GM21423 (cell line): ENCODE results near the gene YPEL4.
"Not testable (repeated sequence)": the region's sequence is repeated elsewhere in the genome, so short reads cannot be mapped to it uniquely, and the experiment has no call there.

Source experiments
- ATAC-seq: cut with Tn5 transposase; IDR thresholded peaks from one replicate; pipeline ENCODE4 v1.9.1; 2021; ENCODE audit warnings: mild to moderate bottlenecking, moderate library complexity; ENCODE audit not compliant: unreplicated experiment

Gene YPEL4, protein sequence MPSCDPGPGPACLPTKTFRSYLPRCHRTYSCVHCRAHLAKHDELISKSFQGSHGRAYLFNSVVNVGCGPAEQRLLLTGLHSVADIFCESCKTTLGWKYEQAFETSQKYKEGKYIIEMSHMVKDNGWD

DNA sequence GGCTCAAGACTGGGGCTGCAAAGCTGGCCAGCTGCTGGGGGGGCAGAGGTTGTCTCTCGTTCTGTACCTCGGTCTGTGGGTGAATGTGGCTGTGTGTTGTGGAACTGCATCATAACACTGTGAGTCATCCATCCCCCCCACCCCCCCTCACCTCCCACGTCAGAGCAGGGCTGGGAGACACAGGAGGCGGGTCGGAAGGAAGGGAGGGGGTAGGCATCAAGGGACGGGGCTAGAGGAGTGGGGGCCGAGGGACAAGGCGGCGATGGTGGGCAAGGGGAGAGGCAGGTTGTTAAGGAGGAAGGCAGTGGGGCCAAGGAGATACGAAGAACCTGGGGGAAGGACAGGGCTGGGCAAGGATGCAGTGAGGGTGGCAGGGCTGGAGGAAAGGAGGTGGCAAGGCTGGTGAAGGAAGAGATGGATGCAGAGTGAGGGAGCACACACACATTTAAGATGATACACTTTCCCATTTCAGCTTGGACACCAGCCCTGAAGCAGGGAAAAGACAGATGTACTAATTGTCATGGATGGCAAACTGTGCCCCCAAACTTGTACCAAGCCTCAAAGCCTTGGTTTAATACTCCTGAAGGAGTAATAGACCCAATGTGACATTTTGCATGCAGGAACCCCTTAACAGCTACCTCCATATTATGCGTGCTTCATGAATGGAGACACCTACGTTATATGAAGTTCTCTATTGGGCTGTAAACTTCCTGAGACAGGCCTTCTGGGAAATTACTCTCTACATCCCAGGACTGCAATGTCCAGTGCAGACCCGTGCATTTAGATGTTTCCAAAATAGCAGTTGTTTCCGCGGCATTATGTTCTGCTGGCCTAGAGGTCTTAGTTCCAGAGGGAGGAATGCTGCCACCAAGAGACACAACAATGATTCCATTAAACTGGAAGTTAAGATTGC lies at the start of gene YPEL4:
Gene YPEL4 (minus strand): TSS at position 87 of the 913 bp plus-strand sequence. CDS start 2,805 bp downstream, outside the sequence.
- ATAC-seq: no peak

DNA sequence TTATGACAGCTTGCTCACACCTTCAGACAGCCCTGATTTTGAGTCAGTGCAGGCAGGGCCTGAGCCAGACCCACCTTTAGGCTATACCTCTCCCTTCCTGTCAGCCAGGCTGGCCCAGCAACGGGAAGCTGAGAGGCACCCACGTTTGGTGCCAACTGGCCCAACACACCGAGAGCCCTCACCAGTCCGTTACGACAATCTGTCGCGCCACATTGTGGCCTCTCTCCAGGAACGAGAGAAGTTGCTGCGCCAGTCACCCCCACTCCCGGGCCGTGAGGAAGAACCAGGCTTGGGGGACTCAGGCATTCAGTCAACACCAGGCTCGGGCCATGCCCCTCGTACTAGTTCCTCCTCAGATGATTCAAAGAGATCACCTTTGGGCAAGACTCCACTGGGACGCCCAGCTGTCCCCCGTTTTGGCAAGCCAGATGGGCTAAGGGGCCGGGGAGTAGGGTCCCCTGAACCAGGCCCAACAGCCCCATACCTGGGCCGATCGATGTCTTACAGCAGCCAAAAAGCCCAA lies 49.2 kb upstream of the YPEL4 start:
- no peak for ATAC-seq

DNA sequence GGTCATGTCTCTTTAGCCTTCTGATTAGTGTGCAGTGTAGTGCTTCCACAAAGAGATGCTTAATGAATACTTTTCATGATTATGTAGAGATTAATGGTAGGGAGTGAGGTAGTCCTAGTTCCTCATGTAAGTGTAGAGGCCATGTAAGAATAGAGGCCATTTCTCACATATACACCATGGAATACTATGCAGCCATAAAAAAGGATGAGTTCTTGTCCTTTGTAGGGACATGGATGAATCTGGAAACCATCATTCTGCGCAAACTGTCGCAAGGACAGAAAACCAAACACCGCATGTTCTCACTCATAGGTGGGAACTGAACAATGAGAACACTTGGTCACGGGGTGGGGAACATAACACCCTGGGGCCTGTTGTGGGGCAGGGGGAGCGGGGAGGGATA lies 40.8 kb upstream of the YPEL4 start:
- not testable (repeated sequence) for ATAC-seq

DNA sequence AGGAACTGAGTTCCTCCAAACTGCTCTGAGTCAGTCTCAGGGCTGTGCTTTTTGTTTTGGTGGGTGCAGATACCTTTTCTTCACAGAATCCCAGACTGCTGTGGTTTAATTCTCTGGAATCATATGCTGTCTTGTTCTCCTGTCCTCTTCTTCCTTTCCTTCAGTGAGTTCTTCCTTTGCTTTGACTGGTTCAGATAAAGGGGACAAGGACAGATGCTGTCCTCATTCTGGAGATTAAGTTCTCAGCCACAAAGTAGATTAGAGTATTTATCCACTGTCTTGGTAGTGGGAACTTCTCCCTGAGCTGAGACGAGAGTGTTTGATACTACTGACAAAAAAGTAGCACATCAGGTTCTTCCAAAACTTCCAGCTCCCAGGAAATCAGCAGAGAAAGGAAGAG lies 31.5 kb upstream of the YPEL4 start:
- ATAC-seq: no peak

DNA sequence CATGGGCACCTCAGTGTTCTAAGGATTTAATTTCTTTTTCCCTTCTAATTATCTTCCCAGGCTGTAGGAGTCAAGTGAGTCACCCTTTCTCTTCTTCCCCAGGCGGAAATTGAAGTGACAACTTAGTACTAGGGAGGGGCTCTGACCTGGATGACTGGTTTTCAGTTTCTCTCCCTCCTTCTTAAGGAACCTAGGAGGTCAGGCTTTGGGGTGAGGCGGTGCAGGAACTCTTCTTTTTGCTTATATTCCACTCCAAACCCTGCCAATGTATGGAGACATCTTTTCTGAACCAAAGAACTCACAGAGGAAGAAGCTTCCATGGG lies 30.8 kb upstream of the YPEL4 start:
- ATAC-seq: no peak

DNA sequence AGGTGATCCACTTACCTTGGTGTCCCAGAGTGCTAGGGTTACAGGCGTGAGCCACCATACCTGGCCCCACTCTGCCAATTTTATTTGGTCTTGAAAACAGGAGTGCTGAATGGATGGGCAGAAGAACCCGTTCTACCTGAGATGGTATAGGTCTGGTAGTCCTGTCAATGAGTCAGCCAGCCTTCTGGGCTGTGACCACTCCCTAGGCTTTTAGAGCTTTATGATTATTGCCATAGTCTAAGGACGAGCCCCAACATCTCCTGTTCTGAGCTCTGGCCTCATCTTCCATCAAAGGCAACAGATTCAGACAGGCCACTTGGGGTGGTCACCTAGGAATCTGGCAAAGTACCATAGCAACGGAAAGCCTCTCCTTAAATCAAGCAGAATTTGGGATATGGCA lies 29.7 kb upstream of the YPEL4 start:
- ATAC-seq: no peak

DNA sequence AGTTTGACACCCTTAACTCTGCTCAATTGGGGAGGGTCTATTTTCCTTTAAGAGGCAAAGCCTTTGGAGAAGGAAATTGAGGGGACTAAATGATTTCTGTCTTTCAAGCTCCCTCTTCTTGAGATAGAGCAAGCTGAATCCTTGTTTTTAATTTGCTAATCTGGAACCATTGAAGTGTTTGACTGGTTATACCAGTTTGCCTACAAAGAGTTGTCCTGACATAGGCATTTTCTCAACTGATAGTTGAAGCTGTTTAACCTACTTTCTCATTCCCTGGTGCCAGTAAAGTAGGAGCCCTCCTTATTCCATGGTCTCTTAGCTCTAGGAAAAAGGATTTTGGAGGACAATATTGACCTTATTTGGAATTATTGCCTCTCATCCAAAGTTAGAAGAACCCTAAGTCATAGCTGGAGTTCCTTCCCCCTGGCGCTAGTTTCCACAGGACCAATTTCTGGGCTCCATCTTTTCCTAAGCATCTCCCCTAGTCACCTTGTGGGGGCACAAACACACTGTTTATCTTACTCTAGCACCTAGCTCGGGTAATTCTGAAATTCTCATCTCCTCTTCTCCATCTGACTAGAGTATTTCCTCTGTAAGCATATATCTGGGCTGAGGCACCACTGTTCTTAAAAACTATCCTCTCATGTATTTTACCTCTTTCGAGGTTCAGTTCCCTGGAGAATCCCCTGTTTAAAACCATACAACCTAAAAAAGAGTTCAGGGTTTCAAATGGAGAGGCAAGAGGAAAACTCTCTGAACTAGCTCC lies 25.6 kb upstream of the YPEL4 start:
- ATAC-seq: no peak

DNA sequence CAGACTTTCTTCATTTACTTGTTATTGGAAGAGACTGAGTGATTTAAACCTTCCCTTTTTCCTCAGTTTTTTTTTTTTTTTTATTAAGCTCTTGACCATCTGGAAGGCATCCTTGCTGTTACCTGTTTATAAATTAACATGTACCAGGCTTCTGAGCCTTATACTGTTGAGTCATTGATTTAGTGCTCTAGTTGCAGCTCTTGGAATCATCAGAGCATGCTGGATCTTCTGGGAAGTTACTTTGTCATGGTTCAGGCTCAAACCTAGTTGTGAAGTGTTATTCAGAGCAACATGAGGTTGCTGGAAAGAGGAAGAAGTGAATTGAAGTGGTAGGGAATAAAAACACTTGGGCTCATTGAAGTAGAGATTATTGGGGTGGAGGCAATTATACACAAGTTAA lies 24.5 kb upstream of the YPEL4 start:
- no peak for ATAC-seq

DNA sequence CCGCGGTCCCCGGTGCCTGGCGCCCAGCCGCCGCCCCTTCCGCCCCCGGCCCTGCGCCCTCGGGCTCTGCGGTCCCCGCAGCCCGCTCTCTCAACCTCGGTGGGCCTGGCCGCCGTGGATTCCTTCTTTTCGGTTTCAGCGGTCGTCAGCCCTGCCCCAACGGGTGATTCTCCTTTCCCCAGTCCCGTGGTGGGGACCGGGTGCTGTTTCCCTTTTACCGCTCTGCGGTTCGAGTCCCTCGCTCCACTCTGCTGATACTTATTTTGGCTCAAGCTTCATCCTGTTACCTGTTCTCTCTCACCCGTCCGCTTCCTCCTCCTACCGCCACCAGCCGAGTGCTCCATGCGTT lies 18.7 kb upstream of the YPEL4 start:
- peak; percentile 8 for ATAC-seq

DNA sequence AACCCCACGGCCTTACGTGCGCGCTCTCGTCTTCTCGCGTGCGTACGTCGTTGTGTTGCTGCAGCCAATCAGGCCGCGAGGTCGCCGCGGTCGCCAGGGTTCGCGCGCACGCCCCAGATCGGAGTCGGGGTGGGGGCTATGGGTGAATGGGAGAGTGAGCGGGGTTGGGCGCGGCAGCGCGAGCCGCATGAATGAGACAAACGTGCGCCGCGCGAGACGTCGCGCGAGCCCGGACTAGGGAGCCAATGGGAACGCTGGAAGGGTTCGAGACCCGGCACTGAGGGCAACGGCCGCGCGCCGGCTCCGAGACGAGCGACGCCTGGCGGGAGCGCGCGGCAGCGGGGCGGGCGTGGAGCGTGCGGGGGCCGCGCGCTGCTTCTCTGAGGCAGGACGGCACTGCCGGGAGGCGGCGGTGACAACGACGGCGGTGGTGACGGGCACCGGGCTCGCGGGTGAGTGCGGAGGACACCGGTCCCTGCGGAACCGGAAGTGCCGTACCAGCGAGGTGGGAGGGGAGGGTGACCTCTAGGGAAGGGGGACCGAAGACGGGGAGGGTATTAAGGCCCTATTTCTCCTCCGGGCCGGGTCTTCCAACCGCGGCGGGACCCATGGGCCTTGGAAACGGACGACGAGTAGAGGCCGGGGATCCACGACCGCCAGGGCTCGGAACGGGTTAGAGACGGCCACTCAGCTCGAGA lies 18.2 kb upstream of the YPEL4 start, which contains the start of gene ZDHHC5:
Gene ZDHHC5 (plus strand): TSS at position 379 of the 698 bp plus-strand sequence. CDS start 4,977 bp downstream, outside the sequence.
- peak; percentile 83 for ATAC-seq

DNA sequence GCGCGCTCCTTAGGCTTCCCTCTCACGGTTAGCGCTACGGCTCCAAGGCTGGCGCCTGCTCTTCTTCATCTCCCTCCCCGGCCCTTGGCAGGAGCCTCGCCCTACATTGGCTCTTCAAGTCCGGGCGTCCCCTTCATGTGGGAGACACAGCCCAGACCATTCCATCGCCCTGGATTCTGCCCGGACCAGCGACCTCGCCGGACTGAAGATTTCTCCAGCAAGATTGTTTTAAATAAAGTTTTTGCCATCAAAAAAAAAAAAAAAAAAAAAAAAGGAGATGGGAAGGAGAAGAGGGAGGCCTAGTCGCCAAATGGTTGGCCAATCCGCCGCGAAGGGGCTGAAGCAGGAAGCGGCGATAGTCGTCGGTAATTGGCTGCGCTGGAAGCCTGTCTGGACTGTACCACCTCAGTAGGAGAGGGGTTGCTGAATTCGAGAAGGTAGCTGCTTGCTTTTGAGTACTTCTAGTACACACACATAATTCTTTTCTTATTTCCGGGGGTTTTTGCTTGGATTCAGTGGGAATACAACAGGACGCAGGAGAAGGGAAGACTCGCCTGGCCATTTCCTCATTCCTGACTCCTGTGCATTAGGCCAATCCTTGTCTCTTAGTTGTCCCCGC lies 17.5 kb upstream of the YPEL4 start:
- ATAC-seq: peak; percentile 63

DNA sequence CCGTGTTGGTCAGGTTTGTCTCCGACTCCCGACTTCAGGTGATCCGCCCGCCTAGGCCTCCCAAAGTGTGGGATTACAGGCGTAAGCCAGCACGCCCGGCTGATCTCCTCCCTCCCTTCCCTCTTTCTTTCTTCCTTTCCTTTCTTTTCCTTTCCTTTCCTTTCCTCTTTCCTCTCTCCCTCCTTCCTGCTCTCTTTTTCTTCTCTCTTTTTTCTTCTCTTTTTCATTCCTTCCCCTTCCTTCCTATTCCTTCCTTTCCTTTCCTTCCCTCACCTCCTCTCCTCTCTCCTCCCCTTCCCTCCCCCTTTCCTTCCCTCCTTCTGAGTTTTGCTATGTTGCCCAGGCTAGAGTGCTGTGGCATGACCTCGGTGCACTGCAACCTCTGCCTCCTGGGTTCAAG lies 14.3 kb upstream of the YPEL4 start:
- ATAC-seq: no peak

DNA sequence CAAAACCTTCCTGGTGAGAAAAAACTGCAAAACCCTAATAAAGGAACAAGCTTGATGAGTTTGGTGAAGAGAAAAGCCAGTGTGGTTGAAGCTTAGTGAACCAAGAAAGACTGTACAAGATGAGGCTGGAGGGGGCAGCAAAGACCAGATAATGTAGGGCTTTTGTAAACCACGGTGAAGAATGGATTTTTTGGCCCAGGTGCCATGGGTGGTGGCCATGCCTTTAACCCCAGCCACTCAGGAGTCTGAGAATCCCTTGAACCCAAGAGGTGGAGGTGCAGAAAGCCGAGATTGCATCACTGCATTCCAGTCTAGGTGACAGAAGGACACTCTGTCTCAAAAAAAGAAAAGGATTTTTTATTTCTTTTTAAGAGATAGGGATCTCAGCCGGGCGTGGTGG lies 13.2 kb upstream of the YPEL4 start:
- ATAC-seq: no peak

DNA sequence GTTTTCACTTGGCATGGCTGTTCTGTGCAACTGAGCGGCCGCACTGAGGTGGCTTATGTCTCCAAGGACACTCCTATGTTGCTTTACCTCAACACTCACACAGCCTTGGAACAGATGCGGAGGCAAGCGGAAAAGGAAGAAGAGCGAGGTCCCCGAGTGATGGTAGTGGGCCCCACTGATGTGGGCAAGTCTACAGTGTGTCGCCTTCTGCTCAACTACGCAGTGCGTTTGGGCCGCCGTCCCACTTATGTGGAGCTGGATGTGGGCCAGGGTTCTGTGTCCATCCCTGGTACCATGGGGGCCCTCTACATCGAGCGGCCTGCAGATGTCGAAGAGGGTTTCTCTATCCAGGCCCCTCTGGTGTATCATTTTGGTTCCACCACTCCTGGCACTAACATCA lies 10.0 kb upstream of the YPEL4 start:
- no peak for ATAC-seq

DNA sequence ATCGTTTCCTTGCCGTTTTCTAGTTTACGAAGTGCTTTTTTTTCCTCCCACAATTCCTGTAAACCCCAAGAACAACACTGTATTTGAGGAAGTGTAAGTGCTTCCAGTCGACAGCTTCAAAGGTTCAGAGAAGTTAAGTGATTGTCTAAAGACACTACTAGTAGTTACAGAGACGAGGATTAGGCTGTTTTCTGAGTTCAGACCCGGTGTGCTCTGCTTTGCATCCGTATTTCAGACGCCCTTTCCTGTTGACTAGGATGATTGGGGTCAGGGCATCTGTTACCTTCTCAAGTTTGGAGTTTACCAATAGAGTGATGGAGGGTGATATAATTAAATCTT lies 8.3 kb upstream of the YPEL4 start:
- no peak for ATAC-seq

DNA sequence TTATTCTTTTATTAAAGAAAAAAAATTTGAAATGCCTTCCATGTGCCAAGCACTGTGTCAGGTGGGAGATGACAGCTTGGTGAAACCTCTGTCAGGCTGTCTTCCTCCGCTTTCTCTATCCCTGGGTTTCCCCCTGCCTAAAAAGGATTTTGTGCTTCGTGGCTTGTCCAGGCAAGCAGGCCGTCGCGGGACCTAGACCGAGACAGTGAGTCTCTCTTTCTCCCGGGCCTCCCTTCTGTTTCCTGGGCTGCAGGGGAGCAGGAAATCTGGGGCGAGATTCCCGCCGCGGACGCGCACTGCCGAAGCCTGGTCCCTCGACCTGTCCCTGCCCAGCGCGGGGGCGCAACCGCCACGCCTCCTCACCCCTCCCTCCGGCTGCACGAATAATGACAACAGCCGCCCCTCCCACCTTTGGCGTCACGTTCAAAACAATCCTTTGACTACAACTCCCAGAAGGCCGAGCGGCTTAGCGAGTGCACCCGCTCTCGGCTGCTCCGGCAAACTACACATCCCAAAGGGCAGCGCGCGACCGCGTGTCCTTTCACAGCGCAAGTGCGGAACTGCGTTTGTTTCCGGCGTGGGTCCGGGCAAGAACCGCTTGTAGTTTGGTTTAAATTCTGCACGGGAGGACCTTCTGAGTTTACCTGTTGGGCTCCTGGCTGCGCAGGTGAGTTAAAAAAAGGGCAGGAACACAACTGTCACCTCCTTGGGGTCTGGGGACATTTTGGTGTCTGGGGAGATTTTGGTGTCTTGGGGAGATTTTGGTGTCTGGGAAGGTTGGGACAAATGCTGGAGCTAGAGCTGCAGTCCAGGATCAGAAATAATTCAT lies 7.7 kb upstream of the YPEL4 start, which contains the start of gene CLP1:
Gene CLP1 (plus strand): TSS at position 569 of the 829 bp plus-strand sequence. CDS start 1,715 bp downstream, outside the sequence.
- ATAC-seq: peak; percentile 99

DNA sequence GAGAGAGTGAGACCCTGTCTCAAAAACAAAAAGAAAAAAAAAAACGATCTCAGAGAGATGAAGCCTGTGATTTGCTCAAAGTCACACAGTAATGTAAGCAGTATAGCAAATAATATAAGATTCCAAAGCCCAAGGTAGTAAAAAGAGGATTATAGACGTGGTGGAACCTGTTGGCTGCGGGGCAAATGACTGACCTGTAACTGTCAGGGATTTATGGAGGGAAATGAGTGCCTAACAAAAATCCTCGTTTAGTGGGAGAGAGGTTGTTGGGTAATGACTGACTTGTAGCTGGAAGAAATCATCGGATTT lies 7.1 kb upstream of the YPEL4 start:
- no peak for ATAC-seq

DNA sequence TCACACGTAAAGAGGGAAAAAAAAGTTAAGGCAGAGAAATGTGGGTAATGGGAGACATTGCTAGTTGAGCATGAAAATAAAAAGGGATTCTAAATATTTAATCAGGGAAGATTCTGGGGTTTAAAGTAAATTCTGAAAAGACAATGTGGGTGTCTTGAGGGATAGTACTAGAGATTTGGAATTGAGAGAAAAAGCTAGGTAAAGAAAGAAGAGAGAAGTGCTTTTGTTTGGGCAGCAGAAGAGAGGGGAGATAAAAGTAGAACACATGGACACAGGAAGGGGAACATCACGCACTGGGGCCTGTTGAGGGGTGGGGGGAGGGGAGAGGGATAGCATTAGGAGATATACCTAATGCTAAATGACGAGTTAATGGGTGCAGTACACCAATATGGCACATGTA lies 3.5 kb upstream of the YPEL4 start:
- no peak for ATAC-seq

DNA sequence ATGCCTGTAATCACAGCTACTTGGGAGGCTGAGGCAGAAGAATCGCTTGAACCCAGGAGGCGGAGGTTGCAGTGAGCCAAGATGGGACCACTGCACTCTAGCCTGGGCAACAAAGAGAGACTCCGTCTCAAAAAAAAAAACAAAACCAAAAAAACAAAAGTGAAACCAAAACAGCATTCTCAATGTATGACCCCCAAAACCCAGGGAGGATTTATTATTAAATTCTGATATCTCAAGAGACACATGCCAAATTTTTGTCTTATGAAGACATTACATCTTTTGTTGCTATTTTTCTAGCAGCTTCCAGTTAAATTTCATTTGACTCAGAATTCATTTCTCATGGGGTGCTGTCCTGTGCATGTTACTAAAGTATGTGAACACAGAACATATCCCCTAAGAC lies 3.0 kb upstream of the YPEL4 start:
- no peak for ATAC-seq

DNA sequence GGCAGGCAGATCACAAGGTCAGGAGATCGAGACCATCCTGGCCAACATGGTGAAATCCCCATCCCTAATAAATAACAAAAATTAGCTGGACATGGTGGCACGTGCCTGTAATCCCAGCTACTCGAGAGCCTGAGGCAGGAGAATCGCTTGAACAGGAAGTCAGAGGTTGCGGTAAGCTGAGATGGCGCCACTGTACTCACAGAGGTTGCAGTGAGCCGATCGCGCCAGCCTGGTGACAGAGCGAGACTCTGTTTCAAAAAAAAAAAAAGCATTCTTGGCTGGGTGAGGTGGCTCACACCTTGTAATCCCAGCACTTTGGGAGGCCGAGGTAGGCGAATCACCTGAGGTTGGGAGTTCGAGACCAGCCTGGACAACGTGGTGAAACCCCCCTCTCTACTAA lies 2.5 kb upstream of the YPEL4 start:
- not testable (repeated sequence) for ATAC-seq
